PC-9 (cell line): ENCODE results near the gene TMTC2. TPM values are rescaled to one million over a fixed set of nuclear protein-coding genes. Genes with fewer than 3 reads are reported as not detected.

Experiments used
- BruUV-seq: library from RNA; stranded (reverse); fragments of 400-500 nt; replicated peaks from 2 replicates; lab custom pipeline; 2021; lab: Mats Ljungman, UMichigan
- CTCF ChIA-PET: fragments of 300-600 bp; sonication (Branson Sonifier 250); formaldehyde crosslinking; loops from one replicate; lab custom pipeline; 2022; ENCODE audit warnings: antibody characterized with exemption; lab: Charles Lee
- POLR2A ChIA-PET: fragments of 300-600 bp; sonication (Branson Sonifier 250); formaldehyde crosslinking; loops from one replicate; lab custom pipeline; 2022; ENCODE audit warnings: antibody characterized with exemption; ENCODE audit not compliant: unreplicated experiment; lab: Charles Lee
- DNase-seq, 2 experiments: peaks; one replicate each; pipeline versions ENCODE4 v3.0.0 to v3.0.0-alpha.2; 2015 to 2022; ENCODE audit warnings: mixed read lengths in 1 of 2
- H2AFZ ChIP-seq: fragments of 200-600 bp; sonication (generic); 2 replicates; pipeline ENCODE4 v1.8.1; 2017; ENCODE audit warnings: antibody characterized with exemption
- H3F3A ChIP-seq: fragments of 200-600 bp; sonication (generic); 2 replicates; pipeline ENCODE4 v1.8.1; 2017; ENCODE audit warnings: antibody characterized with exemption, mild to moderate bottlenecking, low read depth; ENCODE audit not compliant: insufficient read depth
- H3K27ac ChIP-seq: fragments of 200-600 bp; sonication (generic); 2 replicates; pipeline ENCODE4 v1.6.1; 2016; ENCODE audit warnings: mixed run types
- H3K27me3 ChIP-seq: fragments of 200-600 bp; sonication (generic); 2 replicates; pipeline ENCODE4 v1.6.1; 2016; ENCODE audit warnings: low read depth, mixed run types; ENCODE audit not compliant: insufficient read depth
- H3K36me3 ChIP-seq: fragments of 200-600 bp; sonication (generic); 2 replicates; pipeline ENCODE4 v1.6.1; 2016; ENCODE audit warnings: low read depth, mixed run types
- H3K4me1 ChIP-seq: fragments of 200-600 bp; sonication (generic); replicated peaks from 2 replicates; pipeline ENCODE4 v1.6.1; 2016; ENCODE audit warnings: mixed run types; ENCODE audit not compliant: insufficient read depth
- H3K4me2 ChIP-seq: fragments of 200-600 bp; sonication (generic); 2 replicates; pipeline ENCODE4 v1.6.1; 2017; ENCODE audit warnings: mixed run types
- H3K4me3 ChIP-seq: fragments of 200-600 bp; sonication (generic); 2 replicates; pipeline ENCODE4 v1.6.1; 2016; ENCODE audit warnings: mixed run types
- H3K79me2 ChIP-seq: fragments of 200-600 bp; sonication (generic); 2 replicates; pipeline ENCODE4 v1.6.1; 2017; ENCODE audit warnings: low read depth, mixed run types
- H3K9me2 ChIP-seq: fragments of 200-600 bp; sonication (generic); 2 replicates; pipeline ENCODE4 v1.8.1; 2017; ENCODE audit warnings: mild to moderate bottlenecking; ENCODE audit not compliant: insufficient read depth
- H3K9me3 ChIP-seq: fragments of 200-600 bp; sonication (generic); 2 replicates; pipeline ENCODE4 v1.8.1; 2016; ENCODE audit warnings: low read depth; ENCODE audit not compliant: insufficient read depth
- H4K20me1 ChIP-seq: fragments of 200-600 bp; sonication (generic); 2 replicates; pipeline ENCODE4 v1.8.1; 2017; ENCODE audit not compliant: insufficient read depth
- CTCF ChIP-seq: fragments of 200-600 bp; sonication (generic); conservative IDR thresholded peaks from 2 replicates; pipeline ENCODE4 v1.6.1; 2017; ENCODE audit warnings: mixed run types, antibody characterized with exemption, mild to moderate bottlenecking, moderate library complexity
- EZH2 ChIP-seq: fragments of 200-600 bp; sonication (generic); IDR thresholded peaks from 2 replicates; pipeline ENCODE4 v1.8.0; 2017; ENCODE audit warnings: antibody characterized with exemption, low read depth
- intact Hi-C: fragments of 100-400 bp; cut with micrococcal nuclease; formaldehyde crosslinking; loops from one replicate; pipeline ENCODE4 v1.10.0; 2022; ENCODE audit not compliant: unreplicated experiment
- total RNA-seq: library from RNA; stranded (reverse); gene quantifications from 2 replicates; pipeline ENCODE4 v1.2.3, GENCODE V29; 2021

Gene TMTC2
- total RNA-seq, 1 experiment from 2014 or later: 8.6 TPM

- CTCF ChIA-PET: no interaction called here
Measured at GRCh38 chr12:82886671-82887340, 200.1 kb downstream of the TMTC2 start.

GRCh38 chr12:82893896-82894295 lies 207.2 kb downstream of the TMTC2 start:
- Histone ChIP-seq H3K27me3 (no peaks in the 10 kb centered on the region), H4K20me1 (no peaks in the 10 kb centered on the region), H3F3A (no peaks in the 10 kb centered on the region), H3K4me2 (no peak overlapping the region), H3K4me1 (peaks cover 3% of the 10 kb centered on the region; the same call in 1 of the 2 replicates), H3K9me2 (no peaks in the 10 kb centered on the region), H3K4me3 (no peak overlapping the region), H3K9me3 (no peaks in the 10 kb centered on the region), H3K36me3 (no peaks in the 10 kb centered on the region), H3K79me2 (no peaks in the 10 kb centered on the region), H2AFZ (no peak overlapping the region), H3K27ac (no peak overlapping the region)
- ChIA-PET CTCF (no interaction called here), POLR2A (no interaction called here)
- DNase-seq: no peak
- intact Hi-C loops: no loop called here
- BruUV-seq: no TSS peak
- TF ChIP-seq CTCF (no peak), EZH2 (no peak)

More at GRCh38 chr12:82886671-82887340, 200.1 kb downstream of the TMTC2 start:
- no peaks in the 10 kb centered on the region for H3K79me2 ChIP-seq
- no peaks in the 10 kb centered on the region for H3K36me3 ChIP-seq
- no peak for TF ChIP-seq EZH2
- no peak for TF ChIP-seq CTCF
- H3K4me2 ChIP-seq: no peak overlapping the region
- POLR2A ChIA-PET: no interaction called here
- H3K4me3 ChIP-seq: no peak overlapping the region
- no peak overlapping the region for H2AFZ ChIP-seq
- no peak overlapping the region for H3K27ac ChIP-seq
- H3K9me3 ChIP-seq: no peaks in the 10 kb centered on the region
- no peaks in the 10 kb centered on the region for H3F3A ChIP-seq
- H3K4me1 ChIP-seq: no peaks in the 10 kb centered on the region
- H4K20me1 ChIP-seq: no peaks in the 10 kb centered on the region
- no TSS peak for BruUV-seq
- intact Hi-C loops: no loop called here
- H3K27me3 ChIP-seq: no peaks in the 10 kb centered on the region
- DNase-seq: no peak
- no peaks in the 10 kb centered on the region for H3K9me2 ChIP-seq

- no peaks in the 10 kb centered on the region for H3F3A ChIP-seq
- H3K27ac ChIP-seq: no peak overlapping the region
- H3K4me3 ChIP-seq: no peak overlapping the region
- BruUV-seq: no TSS peak
- no peaks in the 10 kb centered on the region for H3K9me2 ChIP-seq
- H3K9me3 ChIP-seq: no peaks in the 10 kb centered on the region
- H3K4me1 ChIP-seq: peaks cover 3% of the 10 kb centered on the region; the same call in 1 of the 2 replicates
- H3K79me2 ChIP-seq: no peaks in the 10 kb centered on the region
- POLR2A ChIA-PET: interaction anchor here (0.5 kb wide), 1 partner anchor 74 kb away, joined by 6 read pairs; no protein-coding TSS in a partner anchor
- no peak overlapping the region for H3K4me2 ChIP-seq
- H4K20me1 ChIP-seq: no peaks in the 10 kb centered on the region
- DNase-seq: no peak
- no peaks in the 10 kb centered on the region for H3K36me3 ChIP-seq
- intact Hi-C loops: no loop called here
- H3K27me3 ChIP-seq: no peaks in the 10 kb centered on the region
- no peak for TF ChIP-seq EZH2
- TF ChIP-seq CTCF: no peak
- H2AFZ ChIP-seq: no peak overlapping the region
- CTCF ChIA-PET: interaction anchor here (1.0 kb wide), 1 partner anchor 27 kb away, joined by 5 read pairs; no protein-coding TSS in a partner anchor
Measured at GRCh38 chr12:82896277-82896676, 209.6 kb downstream of the TMTC2 start.
